Type B pancreatic cell (in vitro differentiated cells): ENCODE results near the gene KRTAP16-1. TPM values are rescaled to one million over a fixed set of nuclear protein-coding genes. Genes with fewer than 3 reads are reported as not detected.

ENCODE experiments used
- DNase-seq: peaks from one replicate; pipeline ENCODE4 v3.0.0; 2021; ENCODE audit warnings: mixed read lengths; ENCODE audit not compliant: unreplicated experiment; ENCODE audit errors: extremely low spot score
- H3K27ac Mint-ChIP-seq: 2 replicates; pipeline ENCODE4 v1.8.0; 2021; ENCODE audit warnings: mild to moderate bottlenecking, mixed read lengths
- H3K27me3 Mint-ChIP-seq: 2 replicates; pipeline ENCODE4 v1.8.0; 2021; ENCODE audit warnings: mixed read lengths
- H3K36me3 Mint-ChIP-seq: 2 replicates; pipeline ENCODE4 v1.8.0; 2021; ENCODE audit warnings: mixed read lengths
- H3K4me1 Mint-ChIP-seq: one replicate; pipeline ENCODE4 v1.8.0; 2021; ENCODE audit warnings: mixed read lengths; ENCODE audit not compliant: unreplicated experiment
- H3K4me3 Mint-ChIP-seq: 2 replicates; pipeline ENCODE4 v1.8.0; 2021; ENCODE audit warnings: mild to moderate bottlenecking, mixed read lengths
- H3K9me3 Mint-ChIP-seq: 2 replicates; pipeline ENCODE4 v1.8.0; 2021; ENCODE audit warnings: mixed read lengths
- total RNA-seq: library from RNA; stranded (reverse); gene quantifications from 2 replicates; pipeline ENCODE4 v1.2.1, GENCODE V29; 2021; ENCODE audit warnings: low replicate concordance
- TF ChIP-seq, protein P1 (sequence below): fragments of 200-600 bp; sonication (generic); conservative IDR thresholded peaks from 2 replicates; pipeline ENCODE4 v1.5.0; 2021; ENCODE audit warnings: antibody characterized with exemption, mild to moderate bottlenecking

Gene KRTAP16-1
- total RNA-seq, 1 donor from 2014 or later: not detected

DNA sequence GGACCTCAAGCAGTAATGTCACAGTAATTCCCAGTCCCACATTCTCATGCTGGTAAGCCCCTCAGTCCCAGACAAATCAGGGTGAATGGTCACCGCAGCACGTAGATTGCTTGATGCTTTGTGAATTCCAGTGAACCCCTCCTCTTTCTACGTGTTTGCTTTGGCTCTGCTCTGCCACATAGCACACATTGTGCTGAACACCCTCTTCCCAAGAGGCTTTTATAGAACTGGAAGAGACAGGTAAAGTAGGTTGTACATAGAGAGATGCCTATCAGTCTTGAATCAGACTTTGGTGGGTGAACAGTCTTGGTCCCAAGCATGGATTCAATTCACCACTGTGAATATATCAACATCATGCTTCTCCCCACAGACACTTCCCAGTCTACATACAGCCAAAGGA is 44.5 kb downstream of the KRTAP16-1 start:
- TF ChIP-seq, protein P1, sequence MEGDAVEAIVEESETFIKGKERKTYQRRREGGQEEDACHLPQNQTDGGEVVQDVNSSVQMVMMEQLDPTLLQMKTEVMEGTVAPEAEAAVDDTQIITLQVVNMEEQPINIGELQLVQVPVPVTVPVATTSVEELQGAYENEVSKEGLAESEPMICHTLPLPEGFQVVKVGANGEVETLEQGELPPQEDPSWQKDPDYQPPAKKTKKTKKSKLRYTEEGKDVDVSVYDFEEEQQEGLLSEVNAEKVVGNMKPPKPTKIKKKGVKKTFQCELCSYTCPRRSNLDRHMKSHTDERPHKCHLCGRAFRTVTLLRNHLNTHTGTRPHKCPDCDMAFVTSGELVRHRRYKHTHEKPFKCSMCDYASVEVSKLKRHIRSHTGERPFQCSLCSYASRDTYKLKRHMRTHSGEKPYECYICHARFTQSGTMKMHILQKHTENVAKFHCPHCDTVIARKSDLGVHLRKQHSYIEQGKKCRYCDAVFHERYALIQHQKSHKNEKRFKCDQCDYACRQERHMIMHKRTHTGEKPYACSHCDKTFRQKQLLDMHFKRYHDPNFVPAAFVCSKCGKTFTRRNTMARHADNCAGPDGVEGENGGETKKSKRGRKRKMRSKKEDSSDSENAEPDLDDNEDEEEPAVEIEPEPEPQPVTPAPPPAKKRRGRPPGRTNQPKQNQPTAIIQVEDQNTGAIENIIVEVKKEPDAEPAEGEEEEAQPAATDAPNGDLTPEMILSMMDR: no peak
- Mint-ChIP-seq H3K4me1 (no peaks in the 10 kb centered on the region), H3K36me3 (no peaks in the 10 kb centered on the region), H3K27me3 (peaks cover 19% of the 10 kb centered on the region), H3K4me3 (no peak overlapping the region), H3K9me3 (no peaks in the 10 kb centered on the region), H3K27ac (no peak overlapping the region)
- DNase-seq: no peak

DNA sequence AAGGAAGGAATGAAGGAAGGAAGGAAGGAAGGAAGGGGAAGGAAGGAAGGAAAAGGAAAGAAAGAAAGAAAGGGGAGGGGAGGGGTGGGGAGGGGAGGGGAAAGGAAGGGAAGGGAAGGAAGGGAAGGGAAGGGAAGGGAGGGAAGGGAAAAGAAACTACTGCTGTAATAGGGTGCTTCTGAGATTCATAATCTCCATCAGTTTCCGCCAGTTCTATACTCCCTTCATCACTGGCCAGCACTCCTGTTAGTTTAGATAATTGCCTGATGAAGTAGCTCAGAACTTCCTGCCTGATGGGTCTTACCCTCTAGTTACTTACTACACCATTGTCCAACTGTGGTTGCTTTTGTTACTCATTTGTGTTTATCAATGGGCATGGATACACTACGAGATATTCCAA is 45.9 kb downstream of the KRTAP16-1 start:
- no peak for DNase-seq
- Mint-ChIP-seq H3K9me3 (no peaks in the 10 kb centered on the region), H3K36me3 (no peaks in the 10 kb centered on the region), H3K4me1 (no peaks in the 10 kb centered on the region), H3K27me3 (peaks cover 20% of the 10 kb centered on the region), H3K4me3 (no peak overlapping the region), H3K27ac (no peak overlapping the region)
- TF ChIP-seq, protein P1: no peak

DNA sequence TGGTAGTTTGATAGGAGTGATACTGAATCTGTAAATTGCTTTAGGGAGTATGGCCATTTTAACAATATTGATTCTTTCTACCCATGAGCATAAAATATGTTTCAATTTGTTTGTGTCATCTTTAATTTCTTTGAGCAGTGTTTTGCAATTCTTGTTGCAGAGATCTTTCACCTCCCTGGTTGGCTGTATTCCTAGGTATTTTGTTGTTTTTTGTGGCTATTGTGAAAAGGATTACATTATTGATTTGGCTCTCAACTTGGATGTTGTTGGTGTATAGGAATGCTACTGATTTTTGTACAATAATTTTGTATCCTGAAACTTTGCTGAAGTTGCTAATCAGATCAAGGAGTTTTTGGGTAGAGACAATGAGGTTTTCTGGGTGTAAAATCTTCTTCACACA is 50.7 kb downstream of the KRTAP16-1 start:
- DNase-seq: no peak
- Mint-ChIP-seq H3K36me3 (no peaks in the 10 kb centered on the region), H3K27ac (no peak overlapping the region), H3K9me3 (no peaks in the 10 kb centered on the region), H3K4me3 (no peak overlapping the region), H3K4me1 (no peaks in the 10 kb centered on the region), H3K27me3 (peaks cover 32% of the 10 kb centered on the region)
- TF ChIP-seq, protein P1: no peak

Other genes with a start within 250 kb of the KRTAP16-1 start
- 0.98 TPM in 1 of 2 replicates, not detected in the other for gene KRTAP2-3, start 249.2 kb downstream of the KRTAP16-1 start, total RNA-seq
- not detected in 2 replicates for gene KRTAP2-4, start 243.4 kb downstream of the KRTAP16-1 start, total RNA-seq
- not detected in 2 replicates for gene KRTAP4-7, start 225.2 kb downstream of the KRTAP16-1 start, total RNA-seq
- not detected in 2 replicates for gene KRTAP4-8, start 211.2 kb downstream of the KRTAP16-1 start, total RNA-seq
- not detected in 2 replicates for gene KRTAP4-16, start 207.1 kb downstream of the KRTAP16-1 start, total RNA-seq
- gene KRTAP4-9, start 203.9 kb downstream of the KRTAP16-1 start, total RNA-seq: not detected in 2 replicates
- not detected in 2 replicates for gene KRTAP4-11, start 190.9 kb downstream of the KRTAP16-1 start, total RNA-seq
- not detected in 2 replicates for gene KRTAP4-12, start 185.1 kb downstream of the KRTAP16-1 start, total RNA-seq
- gene KRTAP4-6, start 168.8 kb downstream of the KRTAP16-1 start, total RNA-seq: not detected in 2 replicates
- not detected in 2 replicates for gene KRTAP4-5, start 159.5 kb downstream of the KRTAP16-1 start, total RNA-seq
- not detected in 2 replicates for gene KRTAP4-4, start 148.6 kb downstream of the KRTAP16-1 start, total RNA-seq
- gene KRTAP4-3, start 141.1 kb downstream of the KRTAP16-1 start, total RNA-seq: not detected in 2 replicates
- not detected in 2 replicates for gene KRTAP4-2, start 131.1 kb downstream of the KRTAP16-1 start, total RNA-seq
- not detected in 2 replicates for gene KRTAP4-1, start 124.4 kb downstream of the KRTAP16-1 start, total RNA-seq
- gene KRTAP9-1, start 119.4 kb downstream of the KRTAP16-1 start, total RNA-seq: not detected in 2 replicates
- not detected in 2 replicates for gene KRTAP9-2, start 82.7 kb downstream of the KRTAP16-1 start, total RNA-seq
- gene KRTAP9-3, start 76.9 kb downstream of the KRTAP16-1 start, total RNA-seq: not detected in 2 replicates
- not detected in 2 replicates for gene KRTAP9-8, start 71.3 kb downstream of the KRTAP16-1 start, total RNA-seq
- not detected in 2 replicates for gene KRTAP9-4, start 59.6 kb downstream of the KRTAP16-1 start, total RNA-seq
- not detected in 2 replicates for gene KRTAP9-9, start 53.9 kb downstream of the KRTAP16-1 start, total RNA-seq
- gene KRTAP9-6, start 43.9 kb downstream of the KRTAP16-1 start, total RNA-seq: not detected in 2 replicates
- gene KRTAP9-7, start 33.6 kb downstream of the KRTAP16-1 start, total RNA-seq: not detected in 2 replicates
- gene KRTAP29-1, start 6.5 kb downstream of the KRTAP16-1 start, total RNA-seq: not detected in 2 replicates
- not detected in 2 replicates for gene KRTAP17-1, start 6.4 kb upstream of the KRTAP16-1 start, total RNA-seq
- gene KRT33A, start 41.5 kb upstream of the KRTAP16-1 start, total RNA-seq: 0.24 and 1.9 TPM in 2 replicates
- not detected in 2 replicates for gene KRT33B, start 60.5 kb upstream of the KRTAP16-1 start, total RNA-seq
- not detected in 2 replicates for gene KRT34, start 73.0 kb upstream of the KRTAP16-1 start, total RNA-seq
- 0.79 TPM in 1 of 2 replicates, not detected in the other for gene KRT31, start 88.3 kb upstream of the KRTAP16-1 start, total RNA-seq
- not detected in 2 replicates for gene KRT37, start 115.3 kb upstream of the KRTAP16-1 start, total RNA-seq
- not detected in 2 replicates for gene KRT38, start 131.7 kb upstream of the KRTAP16-1 start, total RNA-seq
- 0.17 and 0.83 TPM in 2 replicates for gene KRT32, start 158.1 kb upstream of the KRTAP16-1 start, total RNA-seq
- not detected in 2 replicates for gene KRT35, start 171.8 kb upstream of the KRTAP16-1 start, total RNA-seq
- 0.17 and 0.83 TPM in 2 replicates for gene KRT36, start 180.6 kb upstream of the KRTAP16-1 start, total RNA-seq
- gene KRT13, start 196.3 kb upstream of the KRTAP16-1 start, total RNA-seq: 869 and 1,618 TPM in 2 replicates
- 208 and 840 TPM in 2 replicates for gene KRT15, start 209.6 kb upstream of the KRTAP16-1 start, total RNA-seq
- gene KRT19, start 219.0 kb upstream of the KRTAP16-1 start, total RNA-seq: 750 and 2,036 TPM in 2 replicates